A549 treated with CpdA at 1 μM for 4 hours (cell line): ENCODE measurements around the gene FLAD1. TPM values are rescaled to one million over a fixed set of nuclear protein-coding genes. Genes with fewer than 3 reads are reported as not detected.

Source experiments
- total RNA-seq: library from RNA; stranded (reverse); fragments of 200-300 nt; extraction: Qiagen RNA extraction; gene quantifications from 5 replicates; pipeline ENCODE4 v1.2.3, GENCODE V29; 2022; ENCODE audit warnings: low read depth

Gene FLAD1
- 38.6 to 46.1 TPM (median 42.8 TPM) in 5 replicates for total RNA-seq

DNA sequence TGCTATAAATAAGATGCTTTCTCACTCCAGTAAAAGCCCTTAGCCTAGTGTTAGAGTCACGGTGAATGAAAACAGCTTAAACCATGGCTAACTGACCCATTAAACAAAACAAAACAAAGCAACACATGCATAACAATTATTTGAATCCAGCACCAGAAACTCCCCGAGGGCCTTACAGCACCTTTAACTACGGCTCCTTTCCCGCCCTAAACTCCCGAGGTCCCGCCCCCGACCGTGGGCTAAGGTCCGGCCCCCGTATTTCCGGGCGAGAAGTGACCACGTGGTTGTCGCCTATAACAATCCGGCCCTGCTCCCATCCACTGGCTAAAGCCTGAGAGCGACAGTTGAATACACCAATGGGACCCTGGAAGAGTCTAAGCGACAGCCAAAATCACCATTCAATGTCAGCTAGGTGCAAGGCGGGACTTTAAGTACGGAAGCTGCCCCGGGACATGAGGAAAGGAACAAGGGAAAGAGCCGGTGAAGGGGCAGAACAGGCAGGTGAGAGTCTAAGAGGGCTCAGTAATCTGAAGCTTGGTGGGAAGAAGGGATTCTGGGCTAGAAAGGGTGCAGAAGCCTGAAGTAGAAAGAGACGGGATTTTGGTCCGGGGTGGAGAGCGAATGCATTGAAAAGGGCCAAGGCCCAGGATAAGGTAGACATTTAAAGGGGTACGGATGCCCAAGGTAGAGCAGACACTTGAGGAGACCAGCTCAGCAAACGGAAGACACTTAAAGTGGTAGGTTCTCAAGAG is at the start of gene FLAD1:
TSS of gene FLAD1 (plus strand) at position 448 of the 752 bp plus-strand sequence. CDS start 351 bp downstream, outside the sequence.

DNA sequence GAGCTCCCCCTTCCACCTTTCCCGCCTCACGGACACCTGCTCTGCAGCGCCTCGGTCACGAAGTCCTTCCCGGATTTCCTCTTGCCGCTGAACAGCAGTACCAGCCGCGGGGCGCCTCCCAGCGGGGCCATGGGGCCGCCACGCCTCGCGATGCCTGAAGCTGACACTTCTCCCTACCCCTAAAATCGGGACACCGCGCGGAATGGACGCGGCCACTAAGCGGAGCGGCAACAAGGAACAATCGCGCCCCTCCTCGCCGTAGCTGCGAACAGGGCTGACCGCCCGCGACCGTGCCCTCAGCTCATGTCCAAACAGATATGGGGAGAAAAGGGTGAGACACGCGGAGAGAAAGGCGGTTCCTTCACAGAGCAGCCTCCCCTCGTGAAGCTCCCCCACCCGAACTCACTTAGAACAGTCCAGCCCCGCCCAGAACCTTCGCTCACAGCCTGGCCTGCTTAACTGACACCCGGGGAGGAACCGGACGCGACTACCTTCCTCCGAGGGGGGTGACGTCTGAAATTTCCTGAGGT is 46.5 kb upstream of the FLAD1 start, which contains the start of gene PMVK:
TSS of gene PMVK (minus strand) at position 165 of the 530 bp plus-strand sequence. CDS start at position 131, 34 bp downstream.

DNA sequence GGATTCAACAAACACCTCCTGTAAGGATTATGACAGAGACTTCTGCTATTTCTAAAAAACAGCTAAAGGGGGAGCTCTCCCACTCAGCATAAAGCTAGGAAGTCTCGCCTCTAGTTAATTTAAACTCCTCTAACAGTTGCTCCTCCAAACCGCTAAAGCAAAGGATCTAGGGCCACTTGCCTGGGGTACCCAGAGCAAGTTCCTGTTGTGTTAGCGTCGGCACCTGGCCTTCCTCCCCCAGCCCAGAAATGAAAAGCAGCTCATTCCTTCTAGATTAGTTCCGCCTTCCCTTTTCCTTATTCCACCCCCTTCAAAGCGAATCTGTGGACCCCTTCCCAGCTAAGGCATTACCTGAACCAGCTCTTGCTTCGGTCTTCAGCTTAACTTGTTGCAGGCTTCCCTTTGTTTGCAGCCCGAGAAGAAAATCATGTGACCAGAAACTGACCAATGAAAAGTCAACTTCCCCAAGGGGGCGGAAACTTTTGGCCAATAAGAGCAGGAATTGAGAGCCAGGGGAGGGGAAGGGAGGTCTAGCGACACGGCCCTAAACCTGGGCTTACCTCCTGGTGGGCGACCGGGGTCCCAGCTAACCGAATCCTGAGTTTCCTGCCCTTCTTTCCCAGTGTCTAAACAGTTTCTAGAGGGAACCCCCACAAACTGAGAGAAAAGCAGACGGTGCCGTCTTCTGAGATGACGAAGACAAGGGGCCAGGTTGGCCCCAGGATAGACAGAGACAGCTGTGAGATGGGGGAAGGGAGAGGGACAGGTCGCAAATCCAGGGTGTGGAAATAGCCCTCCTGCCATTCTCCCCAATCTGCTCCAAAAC is 27.2 kb upstream of the FLAD1 start, which contains the start of gene PBXIP1:
TSS of gene PBXIP1 (minus strand) at position 382 of the 826 bp plus-strand sequence. CDS start 2,378 bp downstream, outside the sequence.

DNA sequence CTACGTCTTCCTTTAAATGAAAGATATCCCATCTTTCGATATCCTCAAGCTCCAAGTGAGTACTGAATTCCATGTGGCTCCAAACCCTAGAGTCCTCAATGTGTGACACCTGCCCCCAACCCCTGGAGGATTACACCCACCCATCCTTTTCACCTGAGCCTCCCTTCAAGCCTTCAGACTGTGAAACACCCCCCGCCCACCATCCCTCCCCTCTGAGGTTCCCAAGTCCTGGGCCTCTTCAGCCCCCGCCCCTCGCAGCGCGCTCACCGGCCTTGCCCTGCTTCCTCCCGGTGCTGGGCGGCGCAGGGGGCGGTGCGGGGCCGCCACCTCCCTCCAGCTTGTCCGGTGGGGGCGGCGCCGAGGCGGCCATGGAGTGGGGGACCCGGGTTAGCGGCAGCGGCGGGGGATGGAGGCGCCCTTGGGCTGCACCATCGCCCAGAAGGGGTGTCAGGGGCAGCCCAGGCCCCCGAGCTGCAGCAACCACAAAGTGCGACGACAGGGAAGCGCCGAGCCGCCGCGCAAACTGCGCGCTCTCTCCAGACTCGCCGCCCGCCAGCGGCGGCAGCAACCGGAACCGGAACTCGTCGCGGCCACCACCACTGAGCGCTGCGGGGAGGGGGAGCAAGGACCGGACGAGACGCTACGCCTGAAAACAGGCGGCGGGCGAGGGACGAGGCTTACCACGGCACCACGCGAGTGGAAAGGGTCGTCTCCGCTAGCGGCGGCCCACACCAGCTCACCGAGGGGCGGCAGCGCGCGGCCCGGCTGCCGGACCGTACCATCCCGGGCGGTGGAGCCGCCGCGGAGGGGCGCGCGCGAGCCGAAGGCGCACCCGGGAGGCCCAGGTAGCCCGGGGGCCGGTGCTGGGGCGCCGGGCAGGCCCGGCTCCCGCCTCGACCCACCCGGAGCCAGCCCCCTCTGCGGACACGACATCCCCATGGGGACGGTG is 21.7 kb upstream of the FLAD1 start, which contains the start of gene PYGO2:
TSS of gene PYGO2 (minus strand) at position 576 of the 949 bp plus-strand sequence. CDS start at position 370, 206 bp downstream.

DNA sequence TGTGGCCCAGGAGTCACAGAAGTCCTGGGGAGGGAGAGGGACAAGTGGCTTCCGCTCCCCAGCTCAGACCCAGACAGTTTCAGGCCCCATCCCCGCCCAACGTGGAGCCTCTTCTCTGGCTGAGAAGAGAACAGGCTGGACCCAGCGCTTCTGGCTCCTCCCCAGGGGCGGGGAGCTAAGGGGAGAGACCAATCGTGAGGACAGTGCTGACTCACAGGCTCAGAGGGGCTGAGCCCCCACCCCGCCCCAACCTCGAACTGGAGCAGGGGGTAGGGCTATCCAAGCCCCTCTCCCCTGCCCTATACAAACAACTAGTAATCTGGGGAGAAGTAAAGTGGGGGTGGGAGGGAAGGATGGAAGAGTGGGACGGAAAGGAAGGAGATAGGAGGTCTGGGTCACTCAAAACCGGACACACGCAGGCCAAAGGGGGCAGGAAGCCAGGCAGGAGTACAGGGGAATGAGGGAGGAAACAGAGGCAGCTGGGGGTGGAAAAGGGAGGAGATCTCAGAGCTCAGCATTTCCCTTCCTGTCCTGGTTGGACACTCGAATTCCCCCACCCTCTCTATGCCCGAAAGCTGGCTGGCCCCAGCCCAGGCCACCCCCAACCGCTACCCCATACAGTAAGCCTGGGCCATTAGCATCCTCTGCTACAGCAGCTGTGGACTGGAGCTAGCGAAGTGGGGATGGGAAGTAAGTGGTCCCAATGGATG is 12.4 kb upstream of the FLAD1 start, which contains the start of gene SHC1:
TSS of gene SHC1 (minus strand) at position 117 of the 710 bp plus-strand sequence. CDS start 221 bp downstream, outside the sequence.

DNA sequence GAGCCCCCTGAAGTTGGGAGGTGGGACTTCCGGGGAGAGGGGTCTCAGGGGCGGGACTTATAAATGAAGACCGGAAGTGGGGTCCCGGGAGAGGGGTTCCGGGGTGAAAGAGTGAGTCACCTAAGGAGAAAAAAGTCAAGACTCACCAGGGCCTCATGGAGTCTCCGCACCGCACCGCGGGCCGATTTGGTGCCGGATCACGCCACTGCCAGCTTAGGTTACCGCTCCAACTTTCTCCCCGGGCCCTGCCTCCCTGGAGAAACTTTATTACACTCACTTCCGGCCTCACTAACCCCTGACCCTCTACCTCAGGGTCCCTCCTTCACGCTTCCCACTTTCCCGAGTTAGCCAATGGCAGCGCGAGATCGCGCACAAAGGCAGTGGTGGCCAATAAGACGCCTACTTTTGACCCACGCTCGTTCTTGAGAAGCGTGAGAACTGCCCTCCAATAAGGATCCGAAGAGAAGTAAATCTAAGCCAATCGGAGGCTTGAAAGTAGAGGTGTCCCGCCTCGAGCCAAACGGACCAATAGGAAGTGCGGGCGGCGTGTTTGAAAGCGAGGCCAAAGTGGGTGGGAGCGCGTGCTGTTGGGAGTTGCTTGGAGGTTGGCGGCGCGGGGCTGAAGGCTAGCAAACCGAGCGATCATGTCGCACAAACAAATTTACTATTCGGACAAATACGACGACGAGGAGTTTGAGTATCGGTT is 8.9 kb upstream of the FLAD1 start, which contains the start of gene CKS1B:
TSS of gene CKS1B (plus strand) at position 580 of the 706 bp plus-strand sequence. CDS start at position 645, 65 bp downstream.

DNA sequence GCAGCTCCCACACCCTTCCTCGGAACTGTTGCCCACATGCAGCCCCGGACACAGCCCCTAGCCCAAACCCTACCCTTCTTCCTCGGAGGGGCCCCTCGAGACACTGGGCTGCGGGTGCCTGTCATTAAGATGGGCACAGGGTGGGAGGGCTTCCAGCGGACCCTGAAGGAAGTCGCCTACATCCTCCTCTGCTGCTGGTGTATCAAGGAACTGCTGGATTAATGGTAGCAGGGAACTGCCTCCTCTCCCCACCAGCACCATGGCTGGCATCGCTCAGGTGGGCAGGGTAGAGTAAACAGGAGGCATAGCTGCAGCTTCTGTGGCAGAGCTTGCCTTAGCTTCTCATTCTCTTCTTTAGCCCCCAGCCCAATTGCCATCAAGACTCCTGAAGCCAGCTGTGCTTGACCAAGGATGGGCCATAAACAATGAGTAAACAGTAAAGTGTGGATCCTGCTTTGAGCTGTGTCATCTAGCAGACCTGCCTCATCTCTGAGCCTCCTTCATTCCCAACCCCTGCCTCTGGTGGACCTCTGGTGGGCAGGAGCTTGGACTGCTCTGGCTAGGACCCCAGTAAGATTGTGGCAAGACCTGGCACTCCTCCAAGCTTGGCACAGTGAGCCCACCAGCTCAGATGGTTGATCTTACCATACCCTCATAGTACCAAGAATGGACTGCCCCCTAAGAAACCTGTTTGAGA is 10.6 kb downstream of the FLAD1 start, which contains the start of gene LENEP:
TSS of gene LENEP (plus strand) at position 15 of the 697 bp plus-strand sequence. CDS start at position 37, 22 bp downstream.

DNA sequence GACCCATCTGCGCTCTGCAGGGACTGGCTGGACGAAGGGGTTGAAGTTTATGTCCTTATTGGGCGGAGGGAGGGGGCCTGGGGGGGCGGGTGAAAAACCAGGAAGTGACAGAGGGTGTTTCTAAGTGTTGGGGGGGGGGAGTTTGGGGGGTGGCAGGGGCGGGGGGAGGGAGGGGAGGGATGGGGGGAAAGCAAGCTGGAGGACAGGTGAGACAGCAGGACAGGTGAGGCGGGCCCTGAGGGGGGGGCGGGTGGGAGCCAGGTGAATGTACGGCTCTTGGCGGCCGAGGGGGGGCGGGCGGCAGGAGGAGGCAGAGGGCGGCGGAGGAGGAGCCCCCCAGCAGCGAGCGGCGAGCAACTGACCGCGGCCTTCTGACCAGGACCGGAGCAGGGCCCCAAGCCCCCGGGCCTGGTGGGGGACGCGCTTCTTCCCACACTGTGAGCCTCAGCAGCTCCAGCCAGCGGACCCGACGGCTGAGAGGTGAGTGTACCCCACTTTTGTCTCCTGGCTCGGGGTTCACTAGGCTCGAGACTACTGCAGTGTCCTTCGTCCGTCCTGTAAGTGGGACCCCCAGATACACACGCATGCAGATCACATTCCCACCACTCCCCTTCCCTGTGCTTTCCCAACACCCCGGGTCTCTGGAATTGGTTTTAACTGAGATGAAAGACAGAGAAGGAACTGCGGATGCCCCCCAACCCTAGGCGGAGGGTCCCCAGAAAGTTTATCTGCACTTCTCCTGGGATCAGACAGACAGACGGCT is 19.5 kb downstream of the FLAD1 start, which contains the start of gene ZBTB7B:
TSS of gene ZBTB7B (plus strand) at position 339 of the 763 bp plus-strand sequence. CDS start 11,859 bp downstream, outside the sequence.

DNA sequence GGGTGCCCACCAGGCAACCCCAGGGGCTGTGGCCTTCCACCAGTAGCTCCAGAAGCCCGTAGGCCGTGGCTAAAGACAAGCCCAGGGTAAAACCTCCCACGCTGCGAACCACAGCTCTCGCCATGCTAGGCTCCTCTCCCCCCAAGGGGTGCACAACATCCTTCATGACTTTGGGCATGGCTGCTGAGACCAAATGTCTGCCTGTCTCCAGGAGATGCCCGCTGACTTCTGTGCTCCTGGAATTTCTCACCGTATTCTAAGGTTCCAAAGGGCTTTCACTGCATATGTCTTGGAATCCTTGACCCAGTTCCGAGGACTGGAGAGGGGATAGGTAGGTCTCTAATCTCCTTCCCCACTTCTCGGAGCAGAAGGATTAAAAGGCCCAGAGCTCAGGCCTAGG is 50.4 kb downstream of the FLAD1 start, which contains the start of the genes DCST1 and DCST2:
TSS of gene DCST1 (plus strand) at position 301 of the 400 bp plus-strand sequence. CDS start 213 bp downstream, outside the sequence.
TSS of gene DCST2 (minus strand) at position 258 of the 400 bp plus-strand sequence. CDS start at position 178, 80 bp downstream.

Other genes starting within 250 kb of the FLAD1 start
- 0.05 to 0.07 TPM (median 0.05 TPM) in 3 of 5 replicates, not detected in the others for gene KCNN3, start 113.1 kb upstream of the FLAD1 start, total RNA-seq
- gene PMVK, start 46.6 kb upstream of the FLAD1 start, total RNA-seq: 38.2 to 44.2 TPM (median 41.9 TPM) in 5 replicates
- gene PBXIP1, start 27.2 kb upstream of the FLAD1 start, total RNA-seq: 12.4 to 16.4 TPM (median 15.2 TPM) in 5 replicates
- gene PYGO2, start 21.6 kb upstream of the FLAD1 start, total RNA-seq: 19.2 to 24.9 TPM (median 22.4 TPM) in 5 replicates
- gene SHC1, start 12.6 kb upstream of the FLAD1 start, total RNA-seq: 128 to 148 TPM (median 144 TPM) in 5 replicates
- gene CKS1B, start 8.7 kb upstream of the FLAD1 start, total RNA-seq: 314 to 378 TPM (median 356 TPM) in 5 replicates
- gene LENEP, start 10.2 kb downstream of the FLAD1 start, total RNA-seq: not detected in 5 replicates
- gene ZBTB7B, start 19.5 kb downstream of the FLAD1 start, total RNA-seq: 16.3 to 24.6 TPM (median 22.0 TPM) in 5 replicates
- gene DCST2, start 50.4 kb downstream of the FLAD1 start, total RNA-seq: 0.32 to 0.79 TPM (median 0.43 TPM) in 4 of 5 replicates, not detected in the other
- 0.02 TPM in 1 of 5 replicates, not detected in the others for gene DCST1, start 50.5 kb downstream of the FLAD1 start, total RNA-seq
- gene ADAM15, start 68.0 kb downstream of the FLAD1 start, total RNA-seq: 53.3 to 78.1 TPM (median 69.5 TPM) in 5 replicates
- 7.0 to 10.0 TPM (median 8.4 TPM) in 5 replicates for gene EFNA4, start 80.4 kb downstream of the FLAD1 start, total RNA-seq
- 2.3 to 5.0 TPM (median 4.7 TPM) in 5 replicates for gene EFNA3, start 95.5 kb downstream of the FLAD1 start, total RNA-seq
- 35.9 to 42.4 TPM (median 36.7 TPM) in 5 replicates for gene EFNA1, start 144.5 kb downstream of the FLAD1 start, total RNA-seq
- gene SLC50A1, start 152.5 kb downstream of the FLAD1 start, total RNA-seq: 32.2 to 36.2 TPM (median 34.4 TPM) in 5 replicates
- gene DPM3, start 157.2 kb downstream of the FLAD1 start, total RNA-seq: 63.4 to 108 TPM (median 93.8 TPM) in 5 replicates
- 200 to 262 TPM (median 243 TPM) in 5 replicates for gene KRTCAP2, start 190.0 kb downstream of the FLAD1 start, total RNA-seq
- 1.2 to 1.6 TPM (median 1.5 TPM) in 5 replicates for gene TRIM46, start 190.5 kb downstream of the FLAD1 start, total RNA-seq
- gene THBS3, start 224.6 kb downstream of the FLAD1 start, total RNA-seq: 7.8 to 10.1 TPM (median 9.5 TPM) in 5 replicates
- 66.1 to 77.7 TPM (median 70.8 TPM) in 5 replicates for gene MTX1, start 225.4 kb downstream of the FLAD1 start, total RNA-seq